GM19438 (cell line): ENCODE data around the gene ASB13.

Source experiments
- ATAC-seq: cut with Tn5 transposase; IDR thresholded peaks from one replicate; pipeline ENCODE4 v1.9.1; 2021; ENCODE audit warnings: low read depth; ENCODE audit not compliant: unreplicated experiment

The ASB13 gene

GRCh38 chr10:5666008-5666840 is at the start of gene ASB13:
Gene ASB13 (minus strand): TSS chr10:5666595. CDS start chr10:5666551, 44 bp downstream.
- peak; percentile 73 for ATAC-seq

- ATAC-seq = no peak
Measured at GRCh38 chr10:5711642-5712041, 45.2 kb upstream of the ASB13 start.

GRCh38 chr10:5710859-5711258 is 44.5 kb upstream of the ASB13 start:
- no peak for ATAC-seq

- ATAC-seq = no peak
Measured at GRCh38 chr10:5709865-5710264, 43.5 kb upstream of the ASB13 start.

GRCh38 chr10:5708356-5708755 is 42.0 kb upstream of the ASB13 start:
- no peak for ATAC-seq

- no peak for ATAC-seq
Measured at GRCh38 chr10:5698062-5698461, 31.7 kb upstream of the ASB13 start.

GRCh38 chr10:5697342-5697741 is 30.9 kb upstream of the ASB13 start:
- ATAC-seq = no peak

GRCh38 chr10:5694573-5694972 is 28.2 kb upstream of the ASB13 start:
- ATAC-seq = no peak

GRCh38 chr10:5692461-5693358 is 26.3 kb upstream of the ASB13 start:
- ATAC-seq = peak; percentile 77

- ATAC-seq = no peak
Measured at GRCh38 chr10:5691786-5692185, 25.4 kb upstream of the ASB13 start.

- ATAC-seq = no peak
Measured at GRCh38 chr10:5688587-5688986, 22.2 kb upstream of the ASB13 start.

GRCh38 chr10:5685764-5686240 is 19.4 kb upstream of the ASB13 start:
- no peak for ATAC-seq

- peak; percentile 44 for ATAC-seq
Measured at GRCh38 chr10:5684971-5685763, 18.8 kb upstream of the ASB13 start.

- ATAC-seq = peak; percentile 63
Measured at GRCh38 chr10:5684318-5684970, 18.0 kb upstream of the ASB13 start, which contains the start of gene TASOR2. Gene TASOR2 (plus strand): TSS chr10:5684838. CDS start chr10:5720643, 35,805 bp downstream.

- no peak for ATAC-seq
Measured at GRCh38 chr10:5683065-5683464, 16.7 kb upstream of the ASB13 start.

- ATAC-seq = no peak
Measured at GRCh38 chr10:5681930-5682329, 15.5 kb upstream of the ASB13 start.

- ATAC-seq = no peak
Measured at GRCh38 chr10:5679606-5680005, 13.2 kb upstream of the ASB13 start.

- ATAC-seq = no peak
Measured at GRCh38 chr10:5679037-5679435, 12.6 kb upstream of the ASB13 start.

- ATAC-seq = no peak
Measured at GRCh38 chr10:5678397-5679036, 12.1 kb upstream of the ASB13 start.
